OCI-LY3 (cell line): ENCODE measurements around the gene IGFBP3.

Experiments
- H2AFZ ChIP-seq: fragments of 200-600, 300-600 bp; shearing (Covaris generic); 2 replicates; pipeline ENCODE4 v1.6.0; 2014; ENCODE audit warnings: antibody characterized with exemption, low read depth, low read length
- H3K27ac ChIP-seq: fragments of 200-600, 300-600 bp; sonication (generic); 2 replicates; pipeline ENCODE4 v1.5.1; 2014; ENCODE audit warnings: mild to moderate bottlenecking, low read length, moderate library complexity, mixed read lengths
- H3K27me3 ChIP-seq: fragments of 200-600, 300-600 bp; sonication (generic); 2 replicates; pipeline ENCODE4 v1.6.1; 2014; ENCODE audit warnings: low read depth, low read length, mixed read lengths
- H3K36me3 ChIP-seq: fragments of 200-600, 300-600 bp; sonication (generic); replicated peaks from 2 replicates; pipeline ENCODE3; 2014; ENCODE audit warnings: low read depth, low read length, mixed read lengths
- H3K4me1 ChIP-seq: fragments of 300-600, 200-600 bp; sonication (generic); 2 replicates; pipeline ENCODE4 v1.6.1; 2014; ENCODE audit warnings: low read length, mixed read lengths
- H3K4me2 ChIP-seq: fragments of 200-600, 300-600 bp; sonication (generic); 2 replicates; pipeline ENCODE4 v1.6.1; 2014; ENCODE audit warnings: low read length, mixed read lengths
- H3K4me3 ChIP-seq: fragments of 300-600, 200-600 bp; sonication (generic); 2 replicates; pipeline ENCODE4 v1.5.1; 2014; ENCODE audit warnings: antibody characterized with exemption, mild to moderate bottlenecking, low read length, moderate library complexity
- H3K79me2 ChIP-seq: fragments of 300-600, 200-600 bp; shearing (Covaris generic); 2 replicates; pipeline ENCODE4 v1.6.1; 2014; ENCODE audit warnings: mild to moderate bottlenecking, low read length, mixed read lengths
- H3K9ac ChIP-seq: fragments of 300-600, 200-600 bp; shearing (Covaris generic); 2 replicates; pipeline ENCODE4 v1.6.0; 2014; ENCODE audit warnings: mild to moderate bottlenecking, low read length, moderate library complexity
- H3K9me3 ChIP-seq: fragments of 200-600, 300-600 bp; shearing (Covaris generic); 2 replicates; pipeline ENCODE4 v1.6.1; 2014; ENCODE audit warnings: low read length, mixed read lengths; ENCODE audit not compliant: insufficient read depth
- H4K20me1 ChIP-seq: fragments of 200-600, 300-600 bp; sonication (generic); 2 replicates; pipeline ENCODE4 v1.6.1; 2016; ENCODE audit warnings: low read length, mixed read lengths; ENCODE audit not compliant: insufficient read depth
- EZH2phosphoT487 ChIP-seq: fragments of 200-600 bp; shearing (Covaris generic); IDR thresholded peaks from 2 replicates; pipeline ENCODE4 v1.6.1; 2018; ENCODE audit warnings: antibody characterized with exemption, mixed run types, low read depth
- TF ChIP-seq, protein P1 (sequence below): fragments of 200-600, 300-600 bp; sonication (generic); IDR thresholded peaks from 2 replicates; pipeline ENCODE4 v1.5.1; 2014; ENCODE audit warnings: antibody characterized with exemption, low read length, low read depth

The IGFBP3 gene

DNA sequence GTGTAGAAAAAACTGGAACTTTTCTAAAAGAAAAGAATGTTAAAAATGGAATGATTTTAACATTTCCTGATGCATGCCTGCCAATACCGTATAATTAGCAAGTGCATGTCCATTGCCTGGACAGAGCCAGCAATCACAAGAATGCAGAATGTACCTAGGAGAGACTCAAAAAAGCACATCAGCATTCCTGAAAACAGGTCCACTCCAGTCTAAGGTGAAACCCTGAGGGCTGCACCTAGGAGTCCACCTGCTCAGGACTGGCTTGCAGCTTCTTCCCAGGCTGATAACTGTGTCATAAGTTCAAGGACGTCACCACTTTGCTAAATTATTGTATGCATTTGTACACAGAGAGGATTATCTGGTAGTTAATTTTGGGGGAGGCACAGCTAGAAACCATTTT is 53.6 kb downstream of the IGFBP3 start:
- Histone ChIP-seq H3K9ac (no peak overlapping the region), H3K4me1 (peaks cover 8% of the 10 kb centered on the region; the same call in 1 of the 2 replicates), H3K79me2 (no peaks in the 10 kb centered on the region), H3K36me3 (no peaks in the 10 kb centered on the region), H4K20me1 (no peaks in the 10 kb centered on the region), H3K9me3 (no peaks in the 10 kb centered on the region), H3K4me2 (no peak overlapping the region), H3K27ac (no peak overlapping the region), H3K4me3 (no peak overlapping the region), H3K27me3 (peaks cover 8% of the 10 kb centered on the region), H2AFZ (no peak overlapping the region)
- TF ChIP-seq, protein P1, sequence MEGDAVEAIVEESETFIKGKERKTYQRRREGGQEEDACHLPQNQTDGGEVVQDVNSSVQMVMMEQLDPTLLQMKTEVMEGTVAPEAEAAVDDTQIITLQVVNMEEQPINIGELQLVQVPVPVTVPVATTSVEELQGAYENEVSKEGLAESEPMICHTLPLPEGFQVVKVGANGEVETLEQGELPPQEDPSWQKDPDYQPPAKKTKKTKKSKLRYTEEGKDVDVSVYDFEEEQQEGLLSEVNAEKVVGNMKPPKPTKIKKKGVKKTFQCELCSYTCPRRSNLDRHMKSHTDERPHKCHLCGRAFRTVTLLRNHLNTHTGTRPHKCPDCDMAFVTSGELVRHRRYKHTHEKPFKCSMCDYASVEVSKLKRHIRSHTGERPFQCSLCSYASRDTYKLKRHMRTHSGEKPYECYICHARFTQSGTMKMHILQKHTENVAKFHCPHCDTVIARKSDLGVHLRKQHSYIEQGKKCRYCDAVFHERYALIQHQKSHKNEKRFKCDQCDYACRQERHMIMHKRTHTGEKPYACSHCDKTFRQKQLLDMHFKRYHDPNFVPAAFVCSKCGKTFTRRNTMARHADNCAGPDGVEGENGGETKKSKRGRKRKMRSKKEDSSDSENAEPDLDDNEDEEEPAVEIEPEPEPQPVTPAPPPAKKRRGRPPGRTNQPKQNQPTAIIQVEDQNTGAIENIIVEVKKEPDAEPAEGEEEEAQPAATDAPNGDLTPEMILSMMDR: no peak
- no peak for TF ChIP-seq EZH2phosphoT487

DNA sequence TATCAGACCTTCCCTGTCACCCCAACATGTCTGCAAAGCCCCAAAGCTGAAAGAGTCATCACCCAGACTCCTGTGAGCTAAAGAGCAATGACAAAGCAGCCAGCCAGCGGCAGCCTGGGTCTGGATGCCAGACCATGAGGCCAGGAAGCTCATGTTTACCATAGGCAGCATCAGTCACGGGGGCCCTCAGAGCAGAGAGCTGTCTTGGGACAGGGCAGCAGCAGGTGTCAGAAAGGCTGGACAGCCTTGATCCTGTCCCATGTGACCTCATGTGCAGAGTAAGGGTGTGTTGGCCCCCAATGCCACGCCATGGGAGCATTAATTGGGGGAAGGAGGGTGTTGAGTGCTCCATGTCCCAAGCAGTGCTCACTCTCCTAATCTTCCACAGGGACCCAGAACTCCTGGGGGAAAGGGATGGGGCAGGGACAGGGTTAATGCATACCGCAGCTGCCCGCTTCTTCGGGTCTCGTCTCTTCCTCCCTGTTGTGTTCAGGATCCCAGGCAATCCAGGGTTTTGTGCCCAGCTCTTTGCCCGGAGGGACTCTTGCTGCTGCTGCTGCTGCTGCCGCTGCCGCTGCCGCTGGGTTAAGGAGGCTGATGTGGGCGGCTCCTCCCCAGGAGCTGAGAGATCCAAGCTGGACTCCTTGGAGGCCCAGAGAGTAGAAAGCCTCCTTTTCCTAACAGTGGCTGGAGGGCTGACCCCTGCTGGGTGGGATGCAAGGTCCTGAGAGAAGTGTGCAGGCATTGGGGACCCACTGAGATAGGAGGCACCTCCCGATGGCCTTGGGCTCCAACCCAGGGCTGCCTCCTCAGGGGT is 55.3 kb downstream of the IGFBP3 start:
- no peak overlapping the region for H3K4me2 ChIP-seq
- no peak overlapping the region for H3K4me3 ChIP-seq
- no peaks in the 10 kb centered on the region for H3K36me3 ChIP-seq
- peaks cover 8% of the 10 kb centered on the region; the same call in 1 of the 2 replicates for H3K4me1 ChIP-seq
- H3K27ac ChIP-seq: no peak overlapping the region
- no peaks in the 10 kb centered on the region for H4K20me1 ChIP-seq
- no peak overlapping the region for H3K9ac ChIP-seq
- H3K79me2 ChIP-seq: no peaks in the 10 kb centered on the region
- H2AFZ ChIP-seq: no peak overlapping the region
- H3K27me3 ChIP-seq: peaks cover 6% of the 10 kb centered on the region
- no peaks in the 10 kb centered on the region for H3K9me3 ChIP-seq
- TF ChIP-seq, protein P1: no peak
- no peak for TF ChIP-seq EZH2phosphoT487

DNA sequence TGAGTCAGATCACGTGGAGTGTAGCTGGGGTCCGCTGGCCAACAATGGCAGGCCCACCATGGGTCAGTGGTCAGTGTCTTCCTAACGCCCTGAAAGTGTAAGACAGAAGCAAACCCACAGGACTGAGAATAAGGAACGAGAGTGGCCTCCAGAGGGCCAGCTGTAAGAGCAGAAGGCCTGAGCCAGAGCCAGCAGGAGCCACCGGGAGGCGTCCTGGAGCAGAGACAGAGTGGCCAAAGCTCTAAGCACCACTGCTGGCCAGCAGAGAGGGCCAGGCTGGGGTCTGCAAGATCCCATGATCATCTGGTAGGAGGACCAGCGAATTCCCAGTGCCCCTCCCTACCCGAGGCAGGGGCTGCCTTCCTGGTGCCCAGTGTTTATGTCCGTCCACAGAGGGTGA is 57.4 kb downstream of the IGFBP3 start:
- no peak overlapping the region for H2AFZ ChIP-seq
- H3K4me1 ChIP-seq: peaks cover 1% of the 10 kb centered on the region; the same call in 1 of the 2 replicates
- peaks cover 8% of the 10 kb centered on the region for H3K27me3 ChIP-seq
- no peaks in the 10 kb centered on the region for H3K36me3 ChIP-seq
- H3K4me2 ChIP-seq: no peak overlapping the region
- H3K4me3 ChIP-seq: no peak overlapping the region
- H3K79me2 ChIP-seq: no peaks in the 10 kb centered on the region
- H3K9me3 ChIP-seq: no peaks in the 10 kb centered on the region
- H3K27ac ChIP-seq: no peak overlapping the region
- H3K9ac ChIP-seq: no peak overlapping the region
- no peak for TF ChIP-seq EZH2phosphoT487
- TF ChIP-seq, protein P1: no peak
- no peaks in the 10 kb centered on the region for H4K20me1 ChIP-seq
